IPS DF 6.9 (cell line): ENCODE results near the gene BEGAIN.

Source experiments
- DNase-seq: peaks from one replicate; pipeline ENCODE4 v3.0.0-alpha.2; 2013; ENCODE audit warnings: low read depth, low spot score
- H3K27ac ChIP-seq: one replicate; pipeline ENCODE4 v1.5.1; 2013; ENCODE audit warnings: low read length, control low read depth
- H3K27me3 ChIP-seq: 2 replicates; pipeline ENCODE4 v1.6.1; 2013; ENCODE audit warnings: mild to moderate bottlenecking, low read length; ENCODE audit not compliant: control insufficient read depth, insufficient read depth
- H3K36me3 ChIP-seq: 2 replicates; pipeline ENCODE4 v1.6.1; 2013; ENCODE audit warnings: low read length; ENCODE audit not compliant: control insufficient read depth, insufficient read depth
- H3K4me1 ChIP-seq: 2 replicates; pipeline ENCODE4 v1.6.1; 2013; ENCODE audit warnings: low read length; ENCODE audit not compliant: control insufficient read depth, insufficient read depth
- H3K4me3 ChIP-seq: 2 replicates; pipeline ENCODE4 v1.5.1; 2013; ENCODE audit warnings: mild to moderate bottlenecking, low read length
- H3K9me3 ChIP-seq: 2 replicates; pipeline ENCODE4 v1.6.1; 2013; ENCODE audit warnings: low read length, inconsistent platforms; ENCODE audit not compliant: control insufficient read depth, insufficient read depth
- WGBS: extraction: QIAGEN DNeasy Blood & Tissue Kit; methylation state at CpG from one replicate; pipeline ENCODE4 v1.1.7; 2013; ENCODE audit warnings: mixed read lengths, missing lambda C conversion rate; ENCODE audit not compliant: insufficient read length, insufficient coverage; 5-methylcytosine and 5-hydroxymethylcytosine counted together

Gene BEGAIN

DNA sequence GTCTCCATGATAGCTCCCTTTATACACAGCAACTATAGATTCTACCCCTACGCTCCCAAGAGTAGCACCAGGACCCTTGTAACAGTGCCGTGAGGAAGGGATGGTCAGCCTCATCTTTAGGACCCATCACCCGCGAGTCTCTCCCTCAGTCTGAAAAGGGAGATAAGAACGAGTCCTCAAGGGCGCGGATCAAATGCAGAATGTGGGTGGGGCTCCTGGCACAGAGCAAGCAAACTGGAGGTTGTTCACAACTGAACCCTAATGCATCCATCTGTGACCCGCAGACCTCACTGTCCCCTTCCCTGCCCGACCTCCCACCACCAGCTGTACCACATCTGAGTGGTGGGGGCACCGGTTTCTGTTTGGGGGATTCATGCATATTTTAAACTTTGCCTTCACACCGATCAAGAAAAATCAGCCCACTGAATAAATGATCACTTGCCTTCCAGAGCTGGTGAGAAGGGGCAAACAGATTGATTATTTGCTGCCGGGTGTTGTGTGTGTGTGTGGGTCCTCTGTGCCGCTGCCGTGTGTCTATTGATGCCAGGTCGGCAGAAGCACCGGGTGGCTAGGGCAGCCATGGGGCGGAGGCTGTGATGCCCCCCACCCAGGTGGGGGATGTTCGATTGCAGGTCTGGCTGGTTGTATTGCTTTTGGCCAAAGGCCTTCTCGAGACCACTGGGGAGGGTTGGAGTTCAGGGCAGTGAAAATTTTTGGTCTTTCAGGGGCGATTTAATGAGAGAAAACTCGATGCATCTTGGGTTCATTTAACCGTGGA lies 35.7 kb upstream of the BEGAIN start:
- Histone ChIP-seq H3K4me3 (no peak overlapping the region), H3K4me1 (no peaks in the 10 kb centered on the region), H3K27me3 (no peaks in the 10 kb centered on the region), H3K36me3 (no peaks in the 10 kb centered on the region), H3K27ac (no peak overlapping the region), H3K9me3 (no peaks in the 10 kb centered on the region)
- no CpG with 5 or more reads among the region's 22 CpGs for WGBS
- no peak for DNase-seq

DNA sequence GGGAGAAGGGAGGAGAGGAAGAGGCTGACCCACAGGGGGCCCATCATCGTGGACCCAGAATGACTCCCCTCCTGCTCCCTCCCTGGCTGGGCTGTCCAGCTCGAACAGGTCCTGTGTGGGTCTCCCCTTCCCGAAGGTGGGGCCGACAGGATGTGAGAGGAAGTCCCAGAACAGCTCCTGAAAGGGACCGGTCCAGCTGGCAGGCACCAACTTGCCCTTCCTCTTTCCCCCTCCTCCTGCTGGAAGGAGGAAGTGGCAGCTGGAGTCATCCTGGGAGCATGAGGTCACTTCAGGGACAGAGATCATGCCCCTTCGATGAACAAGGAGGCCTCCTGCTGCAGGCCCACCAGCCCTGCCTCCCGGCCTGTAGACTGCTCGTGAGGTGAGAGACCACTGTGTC lies 35.0 kb upstream of the BEGAIN start:
- Histone ChIP-seq H3K9me3 (no peaks in the 10 kb centered on the region), H3K27me3 (no peaks in the 10 kb centered on the region), H3K36me3 (no peaks in the 10 kb centered on the region), H3K4me3 (no peak overlapping the region), H3K4me1 (no peaks in the 10 kb centered on the region), H3K27ac (no peak overlapping the region)
- DNase-seq = no peak
- WGBS = no CpG with 5 or more reads among the region's 8 CpGs

DNA sequence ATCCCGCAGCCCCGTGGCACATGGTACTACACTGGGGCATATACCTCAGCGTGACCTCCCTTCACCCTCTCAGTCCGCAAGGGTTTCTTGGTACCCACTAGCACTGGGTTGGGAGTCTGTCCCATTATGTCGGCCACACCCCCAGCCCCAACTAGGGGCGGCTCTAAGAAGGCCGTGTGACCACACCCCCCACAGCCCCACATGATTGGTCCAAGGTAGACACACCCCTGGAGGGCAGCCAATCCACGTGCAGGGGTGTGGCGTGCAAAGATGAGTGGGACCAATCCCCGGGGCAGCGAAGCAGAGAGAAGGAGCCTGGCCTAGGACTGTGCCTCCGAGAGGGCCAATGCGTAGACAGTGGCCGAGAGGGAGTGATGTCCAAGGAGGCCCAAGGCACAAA lies 34.6 kb upstream of the BEGAIN start:
- WGBS = no CpG with 5 or more reads among the region's 14 CpGs
- Histone ChIP-seq H3K4me1 (no peaks in the 10 kb centered on the region), H3K36me3 (no peaks in the 10 kb centered on the region), H3K27me3 (no peaks in the 10 kb centered on the region), H3K9me3 (no peaks in the 10 kb centered on the region), H3K27ac (no peak overlapping the region), H3K4me3 (no peak overlapping the region)
- no peak for DNase-seq

DNA sequence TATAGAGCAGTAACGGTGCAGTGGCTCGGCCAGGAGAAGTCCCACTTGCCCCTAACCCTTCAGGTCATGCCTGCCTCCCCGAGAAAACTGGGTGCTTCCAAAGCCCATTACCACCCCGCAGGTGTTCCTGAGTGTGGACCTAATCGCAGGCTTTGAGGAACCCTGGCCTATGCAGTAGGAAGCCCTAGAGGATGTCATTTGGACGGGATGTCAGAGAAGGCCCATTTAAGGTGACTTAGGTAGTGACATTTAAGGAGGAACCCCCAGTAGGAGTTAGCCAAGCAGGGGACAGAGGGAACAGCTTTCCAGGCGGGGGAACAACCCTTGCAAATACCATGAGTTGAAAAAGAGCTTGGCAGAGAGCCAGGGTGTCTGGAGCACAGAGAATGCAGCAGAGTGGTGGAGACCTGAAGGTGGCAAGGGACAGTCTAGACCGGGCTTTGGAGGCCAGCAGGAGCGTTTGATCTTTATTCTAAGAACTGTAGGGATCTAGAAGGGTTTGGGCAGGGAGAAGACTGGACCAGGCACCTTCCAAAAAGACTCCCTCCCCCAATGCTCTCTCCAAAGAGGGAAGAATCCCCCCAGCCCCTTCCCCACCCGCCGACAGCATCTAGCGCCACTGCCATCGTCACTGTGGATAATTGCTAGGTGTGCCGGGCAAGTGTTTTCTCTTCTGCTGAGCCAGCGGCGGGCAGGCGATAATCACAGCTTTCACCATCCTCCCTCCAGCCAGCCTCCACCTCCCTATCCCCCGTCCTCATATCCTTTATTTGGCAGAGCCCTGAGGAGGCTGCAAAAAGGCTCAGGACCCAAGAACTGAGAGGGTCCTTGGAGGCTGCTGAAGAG lies 33.3 kb upstream of the BEGAIN start:
- Histone ChIP-seq H3K9me3 (no peaks in the 10 kb centered on the region), H3K36me3 (no peaks in the 10 kb centered on the region), H3K4me1 (no peaks in the 10 kb centered on the region), H3K27me3 (no peaks in the 10 kb centered on the region), H3K27ac (no peak overlapping the region), H3K4me3 (no peak overlapping the region)
- no peak for DNase-seq
- no CpG with 5 or more reads among the region's 18 CpGs for WGBS

DNA sequence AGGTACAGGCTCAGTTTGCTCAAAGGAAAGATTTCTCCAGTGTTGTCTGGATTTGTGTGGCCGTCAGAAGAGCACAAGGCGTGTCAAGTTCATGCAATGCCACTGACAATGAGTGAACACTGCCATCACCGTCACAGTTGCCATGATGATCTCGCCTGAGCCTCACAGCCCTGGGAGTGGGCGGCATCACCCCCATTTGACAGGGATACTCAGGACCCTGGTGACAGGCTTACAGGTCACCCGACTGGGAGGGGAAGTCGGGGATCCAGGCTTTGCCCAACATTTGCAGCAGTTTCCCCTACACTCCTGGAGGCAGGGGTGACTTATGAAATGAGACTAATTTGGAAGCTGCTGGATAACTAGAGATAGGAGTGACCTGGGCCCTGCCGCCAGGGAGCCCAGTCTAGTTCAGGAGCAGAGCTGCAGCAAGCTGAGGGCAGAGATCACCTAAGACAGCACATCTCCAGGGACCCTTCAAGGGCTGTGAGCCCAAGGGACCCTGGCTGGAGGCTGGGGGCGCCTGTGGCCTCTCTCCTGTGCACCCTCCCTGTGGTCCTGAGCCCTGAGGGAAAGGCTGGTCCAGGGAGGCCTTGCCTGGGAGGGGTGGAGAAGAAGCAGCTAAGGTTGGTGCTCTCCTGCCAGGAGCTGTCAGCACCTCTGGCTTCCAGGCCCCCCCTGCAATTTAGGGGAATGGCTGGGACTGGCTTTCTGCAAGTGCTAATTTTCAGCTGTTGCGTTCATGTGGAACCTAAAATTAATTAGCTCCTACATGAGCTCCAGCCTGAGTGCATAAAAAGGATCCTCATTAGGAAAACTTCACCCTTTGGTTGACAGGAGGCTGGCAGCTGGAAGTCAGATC lies 32.4 kb upstream of the BEGAIN start:
- WGBS = no CpG with 5 or more reads among the region's 10 CpGs
- Histone ChIP-seq H3K9me3 (no peaks in the 10 kb centered on the region), H3K4me1 (no peaks in the 10 kb centered on the region), H3K27me3 (no peaks in the 10 kb centered on the region), H3K4me3 (no peak overlapping the region), H3K27ac (no peak overlapping the region), H3K36me3 (no peaks in the 10 kb centered on the region)
- no peak for DNase-seq

DNA sequence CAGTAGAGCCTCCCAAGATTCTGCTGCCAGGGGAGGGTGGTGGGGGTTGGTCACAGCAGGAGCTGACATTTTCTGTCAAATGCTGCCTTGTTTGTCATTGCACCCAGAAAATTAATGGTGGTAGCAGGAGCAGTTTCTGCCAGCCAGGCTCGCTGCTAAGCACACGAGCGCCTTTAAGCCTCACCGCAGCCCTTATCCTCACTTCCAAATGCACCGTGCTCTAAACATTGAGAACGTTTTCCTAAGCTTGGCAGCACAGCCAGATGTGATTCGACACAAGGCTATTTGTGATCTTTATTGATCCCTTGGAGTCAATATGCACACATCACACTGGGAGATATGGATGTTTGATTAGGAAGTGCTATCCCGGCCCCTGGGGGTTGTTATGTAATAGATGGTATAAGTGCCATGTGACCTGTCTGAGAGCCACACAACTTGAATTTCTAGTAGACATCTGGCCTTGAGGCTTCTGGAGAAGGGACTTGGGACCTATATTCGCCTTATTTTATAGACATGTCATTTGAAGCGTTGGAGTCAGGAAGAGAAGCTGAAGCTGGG lies 31.6 kb upstream of the BEGAIN start:
- no peaks in the 10 kb centered on the region for H3K9me3 ChIP-seq
- no peak overlapping the region for H3K27ac ChIP-seq
- DNase-seq = no peak

DNA sequence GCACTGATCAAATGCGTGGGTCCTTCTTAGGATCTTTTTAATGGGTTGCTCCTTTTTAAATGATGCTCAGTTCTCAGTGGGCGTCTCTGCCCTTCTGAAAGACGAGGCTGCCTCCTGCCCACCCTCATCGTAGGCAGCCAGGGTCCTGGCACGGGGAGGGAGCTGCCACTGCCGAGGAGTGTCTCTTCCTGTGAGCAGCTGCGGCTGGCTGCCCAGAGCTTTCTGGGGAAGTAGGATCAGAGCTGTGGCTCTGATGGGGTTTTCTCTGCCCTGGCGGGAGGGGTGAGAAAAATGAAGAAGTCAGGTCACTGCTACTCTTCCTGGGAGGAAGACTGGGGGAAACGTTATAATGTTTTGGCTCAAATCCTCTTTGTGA lies 31.1 kb upstream of the BEGAIN start:
- Histone ChIP-seq H3K4me1 (no peaks in the 10 kb centered on the region), H3K27ac (no peak overlapping the region), H3K27me3 (no peaks in the 10 kb centered on the region), H3K4me3 (no peak overlapping the region), H3K9me3 (no peaks in the 10 kb centered on the region), H3K36me3 (no peaks in the 10 kb centered on the region)
- WGBS = no CpG with 5 or more reads among the region's 9 CpGs
- no peak for DNase-seq

More for the DNA sequence above, 31.6 kb upstream of the BEGAIN start:
- H3K4me1 ChIP-seq = no peaks in the 10 kb centered on the region
- H3K4me3 ChIP-seq = no peak overlapping the region
- no peaks in the 10 kb centered on the region for H3K36me3 ChIP-seq
- H3K27me3 ChIP-seq = no peaks in the 10 kb centered on the region
- WGBS = no CpG with 5 or more reads among the region's 10 CpGs

DNA sequence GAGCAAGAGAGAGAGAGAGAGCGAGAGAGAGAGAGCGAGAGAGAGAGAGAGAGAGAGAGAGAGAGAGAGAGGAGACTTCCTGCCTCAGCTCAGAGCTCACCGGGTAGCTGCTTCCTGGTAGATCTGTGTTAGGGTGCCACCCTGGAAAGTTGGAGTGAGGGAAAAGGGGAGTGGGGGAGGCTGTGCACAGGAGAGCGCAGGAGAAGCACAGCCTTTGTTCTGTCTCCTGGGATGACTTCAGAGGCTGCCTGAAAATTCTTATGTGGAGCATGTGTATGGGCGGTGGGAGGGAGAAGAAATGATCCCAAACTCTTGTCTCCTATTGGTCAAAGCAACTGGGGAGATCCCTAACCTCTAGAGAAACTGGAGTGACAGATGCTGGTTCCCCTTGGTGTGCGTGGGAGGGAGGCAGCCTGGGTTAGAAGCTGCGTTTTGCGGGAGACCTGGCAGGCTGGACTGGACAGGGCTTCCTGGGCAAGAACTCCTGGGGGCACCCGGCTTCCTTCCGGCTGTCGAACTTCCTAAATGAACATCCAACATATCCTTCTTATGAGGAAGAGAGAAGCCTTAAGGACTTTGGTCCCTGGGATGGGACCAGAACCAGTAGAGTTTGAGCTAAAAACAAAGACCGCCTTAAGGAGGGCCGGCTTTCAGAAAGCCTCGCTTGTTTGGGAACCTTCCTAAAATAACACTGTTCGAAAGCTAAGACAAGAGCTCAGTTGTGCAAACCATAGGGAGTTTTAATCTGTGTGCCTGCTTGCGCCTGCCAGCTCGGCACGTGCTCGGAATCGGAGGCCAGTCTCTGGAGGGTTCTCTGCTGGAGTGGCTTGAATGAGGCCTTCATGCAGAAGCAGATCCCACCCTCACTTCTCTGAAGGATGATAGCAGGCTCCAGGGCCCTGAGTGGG lies 30.4 kb upstream of the BEGAIN start:
- Histone ChIP-seq H3K36me3 (no peaks in the 10 kb centered on the region), H3K4me3 (no peak overlapping the region), H3K27ac (no peak overlapping the region), H3K4me1 (no peaks in the 10 kb centered on the region), H3K9me3 (no peaks in the 10 kb centered on the region), H3K27me3 (no peaks in the 10 kb centered on the region)
- no CpG with 5 or more reads among the region's 20 CpGs for WGBS
- DNase-seq = no peak

DNA sequence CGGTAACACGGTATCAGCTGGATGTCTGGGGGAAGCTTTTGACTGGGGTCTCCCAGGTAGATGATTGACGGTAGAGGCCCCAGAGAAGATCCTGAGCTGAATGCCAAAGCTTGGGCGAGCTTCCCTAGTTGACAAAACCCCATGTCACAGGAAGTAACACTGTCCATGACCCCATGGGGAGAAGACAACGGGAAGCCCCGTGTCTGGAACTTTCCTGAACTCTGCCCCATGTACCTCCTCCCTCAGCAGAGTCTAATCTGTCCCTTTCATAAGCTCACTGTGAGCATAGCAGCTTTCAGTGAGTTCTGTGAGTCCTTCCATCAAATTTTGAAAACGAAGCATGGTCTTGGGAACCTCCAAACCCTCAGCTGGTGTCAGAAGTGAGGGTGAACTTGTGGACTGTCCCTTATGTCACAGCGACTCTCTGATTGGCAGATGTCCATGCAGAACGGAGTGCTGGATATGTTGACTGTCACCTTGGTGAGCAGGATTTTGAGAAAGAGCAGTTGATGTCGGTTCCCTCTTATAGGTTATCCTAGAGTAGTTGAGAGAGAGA lies 29.7 kb upstream of the BEGAIN start:
- DNase-seq = no peak
- no peak overlapping the region for H3K4me3 ChIP-seq
- H3K9me3 ChIP-seq = no peaks in the 10 kb centered on the region
- no peaks in the 10 kb centered on the region for H3K36me3 ChIP-seq
- no peaks in the 10 kb centered on the region for H3K4me1 ChIP-seq
- no peak overlapping the region for H3K27ac ChIP-seq
- WGBS = no CpG with 5 or more reads among the region's 10 CpGs
- no peaks in the 10 kb centered on the region for H3K27me3 ChIP-seq
